HG03520 (cell line): ENCODE measurements around the gene TTC22.

Experiments
- ATAC-seq: cut with Tn5 transposase; IDR thresholded peaks from one replicate; pipeline ENCODE4 v1.9.1; 2021; ENCODE audit warnings: mild to moderate bottlenecking, moderate library complexity; ENCODE audit not compliant: unreplicated experiment

TTC22 gene

DNA sequence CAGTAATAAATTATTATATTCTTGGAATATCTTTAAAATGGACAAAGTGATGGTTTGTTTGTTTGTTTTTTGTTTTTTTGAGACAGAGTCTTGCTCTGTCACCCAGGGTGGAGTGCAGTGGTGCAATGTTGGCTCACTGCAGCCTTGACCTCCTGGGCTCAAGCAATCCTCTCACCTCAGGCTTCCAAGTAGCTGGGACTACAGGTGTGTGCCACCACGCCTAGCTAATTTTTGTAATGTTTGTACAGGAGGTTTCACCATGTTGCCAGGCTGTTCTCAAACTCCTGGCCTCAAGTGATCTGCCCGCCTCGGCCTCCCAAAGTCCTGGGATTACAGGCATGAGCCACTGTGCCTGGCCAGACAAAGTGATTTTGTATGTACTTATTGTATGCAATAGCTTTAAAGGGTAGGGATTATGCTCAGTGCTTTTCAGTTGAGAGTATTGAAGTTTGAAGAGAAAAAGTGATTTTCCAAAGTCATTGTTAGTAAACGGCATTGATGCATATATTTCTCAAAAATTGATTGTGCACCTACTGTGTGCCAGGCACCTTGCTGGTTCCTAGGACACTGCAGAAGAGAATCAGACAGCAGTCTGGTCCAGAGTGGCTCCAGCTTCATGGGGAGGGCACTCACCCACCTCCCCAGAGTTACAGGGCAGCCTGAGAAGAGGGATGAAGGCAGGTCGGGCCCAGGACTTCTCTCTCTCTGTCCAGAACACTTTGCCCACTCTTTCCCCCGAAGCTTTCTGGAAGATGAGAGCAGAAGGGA is 34.2 kb upstream of the TTC22 start:
- no peak for ATAC-seq

- ATAC-seq: no peak
Measured at GRCh38 chr1:54834007-54834541, 33.0 kb upstream of the TTC22 start.

DNA sequence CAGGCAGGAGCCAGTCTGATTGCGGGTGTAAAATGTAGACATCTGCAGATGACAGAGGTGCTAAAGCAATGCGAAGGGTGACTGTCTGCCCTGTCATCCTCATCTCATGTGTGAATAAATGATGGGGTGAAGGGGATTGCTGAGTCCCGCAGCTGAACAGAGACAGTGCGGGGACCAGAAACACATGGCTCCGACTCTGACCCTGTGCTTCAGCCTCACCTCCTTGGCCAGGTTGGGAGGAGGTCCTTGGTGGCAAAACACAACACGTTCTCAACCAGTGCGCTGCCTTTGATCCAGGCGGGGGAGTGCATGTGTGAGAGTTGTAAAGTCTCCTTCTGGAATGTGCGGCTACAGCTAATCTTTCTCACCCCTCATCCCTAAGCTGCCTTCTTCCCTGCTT is 32.0 kb upstream of the TTC22 start:
- ATAC-seq: no peak

DNA sequence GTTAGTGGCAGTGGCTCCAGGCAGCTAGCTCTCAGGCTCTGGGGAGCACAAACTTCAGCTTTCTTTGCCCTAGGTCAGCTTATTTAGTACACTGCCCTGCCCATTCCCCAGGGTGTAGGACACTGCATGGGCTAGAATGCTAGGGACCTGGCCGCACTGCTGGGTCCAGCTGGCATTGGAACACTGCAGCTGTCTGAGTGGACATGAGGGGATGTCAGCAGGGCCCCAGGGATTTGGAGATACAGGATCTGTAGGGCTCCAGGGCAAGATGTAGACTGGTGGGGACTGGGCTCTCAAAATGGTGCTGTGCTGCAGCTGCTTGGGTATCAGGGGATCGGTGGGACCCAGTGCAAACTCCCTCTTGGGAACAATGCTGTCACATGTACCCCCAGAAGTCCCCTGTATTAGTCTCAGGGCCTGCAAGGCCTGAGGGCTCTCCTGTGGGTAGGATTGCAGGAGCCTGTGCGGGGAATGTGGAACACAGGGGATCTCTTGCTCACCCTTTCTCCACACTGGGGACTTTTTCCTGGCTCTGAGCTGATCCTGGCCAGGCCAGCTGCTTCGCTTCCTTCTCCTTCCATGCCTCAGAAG is 25.2 kb upstream of the TTC22 start:
- no peak for ATAC-seq

DNA sequence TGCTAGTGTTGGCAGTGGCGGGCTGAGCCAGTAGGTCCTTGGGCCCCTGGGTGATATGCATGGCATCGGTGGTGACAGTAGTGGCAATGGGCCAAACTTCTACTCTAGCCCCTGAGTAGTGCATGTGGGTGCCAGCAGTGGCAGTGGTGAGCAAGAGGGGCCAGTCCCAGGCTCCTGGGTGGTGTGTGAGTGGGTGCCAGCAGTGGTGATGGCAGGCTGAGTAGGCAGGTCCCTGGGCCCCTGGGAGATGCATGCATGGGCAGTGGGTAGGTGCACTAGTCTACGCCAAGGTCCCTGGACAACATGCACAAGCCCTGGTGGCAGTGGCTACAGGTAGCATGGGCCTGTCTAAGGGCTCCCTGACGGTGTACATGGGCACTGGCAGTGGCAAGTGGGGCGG is 24.6 kb upstream of the TTC22 start:
- no peak for ATAC-seq

GRCh38 chr1:54823670-54824069 is 22.5 kb upstream of the TTC22 start:
- no peak for ATAC-seq

DNA sequence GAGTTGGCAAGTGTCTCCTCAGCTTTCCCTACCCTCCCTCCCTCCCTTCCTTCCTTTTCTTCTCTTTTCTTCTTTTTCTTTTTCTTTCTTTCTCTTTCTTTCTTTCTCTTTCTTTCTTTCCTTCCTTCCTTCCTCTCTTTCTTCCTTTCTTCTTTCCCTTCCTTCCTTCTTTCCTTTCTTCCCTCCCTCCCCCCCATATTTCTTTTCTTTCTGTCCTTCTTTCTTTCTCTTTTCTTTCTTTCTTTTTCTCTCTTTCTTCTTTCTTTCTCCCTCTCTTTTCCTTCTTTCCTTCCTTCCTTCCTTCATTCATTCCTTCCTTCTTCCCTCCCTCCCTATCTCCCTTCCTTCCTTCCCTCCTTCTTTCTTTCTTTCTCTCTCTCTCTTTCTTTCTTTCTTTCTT is 18.6 kb upstream of the TTC22 start:
- ATAC-seq: no peak

GRCh38 chr1:54819195-54819536 is 18.0 kb upstream of the TTC22 start:
- no peak for ATAC-seq

- ATAC-seq: no peak
Measured at GRCh38 chr1:54818461-54819194, 17.5 kb upstream of the TTC22 start.

DNA sequence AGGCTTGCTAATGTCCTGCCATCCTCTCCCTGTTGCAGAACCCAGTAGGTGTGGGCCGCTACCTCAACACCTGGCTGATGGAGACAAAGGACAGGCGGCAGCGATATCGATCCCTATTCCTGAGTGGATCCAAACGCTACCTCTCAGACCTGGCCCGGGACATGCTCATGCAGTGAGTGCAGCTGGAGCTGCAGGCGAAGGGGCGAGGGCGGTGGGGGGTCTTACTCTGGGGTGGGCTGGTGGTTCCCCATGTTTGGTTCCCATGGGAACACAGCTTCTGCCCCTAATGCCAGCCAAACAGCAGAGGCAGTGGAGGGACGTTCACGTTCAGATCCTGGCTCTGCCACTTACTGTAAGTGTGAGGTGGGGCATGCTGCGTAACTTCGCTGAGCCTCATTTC is 15.8 kb upstream of the TTC22 start:
- no peak for ATAC-seq

DNA sequence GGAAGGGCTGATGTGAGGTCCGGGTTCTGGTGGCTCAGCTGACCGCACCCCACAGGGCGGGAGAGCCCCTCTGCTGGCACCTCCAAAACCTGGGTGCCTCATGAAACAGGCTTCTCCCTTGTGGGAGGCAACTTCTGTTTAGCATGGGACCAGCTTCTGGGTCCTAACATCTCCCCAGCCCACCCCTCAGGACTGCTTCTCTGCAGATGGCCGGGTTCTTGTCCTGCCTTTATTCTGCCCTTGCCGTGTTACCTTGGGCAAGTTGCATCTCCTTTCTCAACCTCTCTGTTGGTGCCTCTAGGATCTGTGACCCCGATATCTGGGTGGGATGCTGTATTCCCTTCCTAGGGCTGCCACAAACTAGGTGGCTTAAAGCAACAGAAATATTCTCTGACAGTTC is 15.0 kb upstream of the TTC22 start:
- no peak for ATAC-seq

GRCh38 chr1:54815086-54815876 is 14.2 kb upstream of the TTC22 start:
- ATAC-seq: no peak

DNA sequence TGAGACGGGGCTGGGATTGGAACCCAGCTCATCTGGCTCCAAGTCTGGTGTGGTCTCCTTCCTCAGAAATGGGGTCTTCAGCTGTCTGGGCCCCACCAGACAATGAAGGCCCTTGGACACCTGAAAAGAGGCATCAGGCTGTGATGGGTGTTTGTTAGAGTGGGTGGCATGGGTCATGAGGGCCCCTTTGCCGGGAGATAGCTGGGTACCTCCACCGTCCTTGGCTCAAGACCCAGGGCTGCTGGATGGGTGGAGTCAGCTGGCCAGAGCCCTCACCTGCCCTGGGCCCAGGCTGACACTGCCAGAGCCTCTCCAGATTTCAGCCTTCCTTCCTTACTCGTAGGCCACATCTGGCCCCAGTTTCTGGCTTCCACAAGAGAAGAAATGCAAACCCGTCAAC is 13.4 kb upstream of the TTC22 start:
- ATAC-seq: no peak

GRCh38 chr1:54814126-54814498 is 13.0 kb upstream of the TTC22 start:
- ATAC-seq: no peak

GRCh38 chr1:54813485-54814125 is 12.5 kb upstream of the TTC22 start:
- no peak for ATAC-seq

GRCh38 chr1:54812801-54813484 is 11.8 kb upstream of the TTC22 start:
- peak; percentile 53 for ATAC-seq

DNA sequence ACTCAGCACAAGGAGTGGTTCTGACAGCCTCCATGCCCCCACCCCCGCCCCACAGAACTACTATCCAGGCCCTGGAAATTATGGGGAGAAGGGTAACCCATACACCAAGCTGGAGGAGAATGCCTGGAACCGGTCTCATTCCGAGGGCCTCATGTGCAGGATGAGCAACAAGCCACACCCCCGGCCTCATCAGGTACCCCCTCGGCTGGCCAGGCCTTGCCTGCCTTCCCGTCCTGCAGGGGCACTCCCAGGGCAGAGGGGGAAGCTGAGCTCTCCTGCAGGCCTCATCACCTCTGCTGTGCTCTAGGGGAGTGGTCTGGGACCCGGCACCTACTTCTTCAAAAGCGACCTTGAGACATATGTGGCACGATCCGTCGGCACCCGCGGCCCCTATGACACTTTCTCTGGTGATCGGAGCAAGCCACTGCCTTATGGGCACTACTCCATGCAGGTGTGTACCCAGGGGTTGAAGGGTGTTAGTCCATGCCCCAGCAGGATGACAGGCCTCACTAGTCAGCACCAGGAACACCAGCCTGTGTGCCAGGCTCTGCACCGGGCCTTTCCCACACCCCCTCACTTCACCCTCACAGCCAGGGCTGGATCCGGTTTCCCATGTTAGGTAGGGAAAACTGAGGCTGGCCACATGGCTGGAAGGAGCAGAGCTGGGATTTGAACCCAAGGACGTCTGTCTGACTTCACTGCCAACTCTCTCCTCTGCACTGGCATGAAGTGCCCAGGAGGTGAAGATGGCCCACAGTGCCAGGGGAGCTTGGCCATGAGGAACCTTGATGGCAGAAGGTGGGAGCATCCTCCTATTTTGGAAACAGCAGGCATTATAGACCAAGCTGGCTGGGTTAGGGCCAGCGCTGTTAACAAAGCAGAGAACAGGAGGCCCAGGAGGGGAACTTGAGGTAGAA is 10.9 kb upstream of the TTC22 start:
- ATAC-seq: no peak

- no peak for ATAC-seq
Measured at GRCh38 chr1:54811066-54811465, 9.9 kb upstream of the TTC22 start.
